ENCODE measurements around the gene TSHZ2. TPM values are rescaled to one million over a fixed set of nuclear protein-coding genes. Genes with fewer than 3 reads are reported as not detected.
"Not testable (repeated sequence)": the region's sequence is repeated elsewhere in the genome, so short reads cannot be mapped to it uniquely, and the experiment has no call there.

TSHZ2 gene
- polyA plus RNA-seq, 4 donors = 11.0 to 14.5 (median 14.3) TPM

DNA sequence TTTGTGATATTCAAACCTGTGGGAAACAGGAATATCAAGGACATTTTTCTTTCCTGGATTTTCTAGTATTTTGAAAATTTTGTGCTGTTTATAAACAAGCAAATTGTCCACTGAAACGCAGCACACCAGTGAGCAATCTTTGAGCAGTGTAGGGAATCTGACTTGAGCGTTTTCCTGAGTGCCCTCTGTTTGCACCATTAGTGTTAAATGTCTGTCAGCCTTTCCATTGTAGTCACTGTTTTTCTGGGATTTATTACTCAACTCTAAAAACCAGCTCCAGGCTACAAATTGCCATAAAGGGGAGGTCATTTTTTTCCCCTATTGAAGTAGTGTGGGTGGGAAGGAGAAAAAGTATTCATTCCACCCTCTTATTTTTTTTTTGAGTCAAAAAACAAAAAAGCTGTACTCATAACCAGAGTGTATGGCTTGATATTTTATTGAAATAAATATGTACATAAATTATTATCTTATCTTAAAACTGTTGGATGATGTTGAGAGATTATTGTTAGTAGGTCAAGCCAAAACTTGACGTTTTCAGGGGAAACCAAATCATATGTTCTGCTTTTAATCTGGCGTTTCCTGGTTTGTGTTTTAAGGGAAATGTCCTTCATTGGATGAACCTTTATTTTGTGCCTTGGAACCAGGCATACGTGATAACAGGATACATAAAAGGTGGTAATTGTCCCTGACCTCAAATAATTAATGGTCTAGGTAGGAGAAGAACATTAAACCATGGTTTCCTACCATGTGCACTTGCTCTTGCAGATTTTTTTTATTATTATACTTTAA, 51.8 kb downstream of the TSHZ2 start:
- DNase-seq (ENCODE audit: low read depth in 4 of 4, low spot score in 2 of 4) = no peak

DNA sequence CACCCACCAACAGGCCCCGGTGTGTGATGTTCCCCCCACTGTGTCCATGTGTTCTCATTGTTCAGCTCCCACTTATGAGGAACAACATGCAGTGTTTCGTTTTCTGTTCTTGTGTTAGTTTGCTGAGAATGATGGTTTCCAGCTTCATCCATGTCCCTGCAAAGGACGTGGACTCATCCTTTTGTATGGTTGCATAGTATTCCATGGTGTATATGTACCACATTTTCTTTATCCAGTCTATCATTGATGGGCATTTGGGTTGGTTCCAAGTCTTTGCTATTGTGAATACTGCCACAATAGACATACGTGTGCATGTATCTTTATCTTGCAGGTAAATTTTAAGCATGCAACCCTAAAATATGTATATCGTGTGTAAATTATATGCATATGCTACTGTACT, 52.5 kb downstream of the TSHZ2 start:
- DNase-seq (ENCODE audit: low read depth in 4 of 4, low spot score in 2 of 4) = not testable (repeated sequence)

DNA sequence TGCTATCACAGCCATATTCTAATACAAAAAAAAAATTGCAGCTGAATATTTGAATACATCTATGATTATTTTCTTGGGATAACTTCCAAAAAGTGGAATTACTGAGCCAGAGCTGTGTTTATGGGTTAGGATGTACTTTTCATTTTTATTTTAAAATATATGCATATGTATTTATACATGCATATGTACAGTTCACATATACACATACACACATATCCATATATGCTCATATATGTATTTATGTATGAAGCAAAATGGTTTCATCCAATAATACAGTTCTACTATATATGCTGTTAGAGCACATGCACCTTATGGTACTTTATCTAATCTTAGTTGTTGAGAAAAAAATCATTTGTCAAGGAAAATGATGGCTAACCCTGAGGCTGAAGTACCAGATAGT, 54.9 kb downstream of the TSHZ2 start:
- no peak for DNase-seq (ENCODE audit: low read depth in 4 of 4, low spot score in 2 of 4)

- no peak for DNase-seq (ENCODE audit: low read depth in 4 of 4, low spot score in 2 of 4)
These were observed 56.3 kb downstream of the TSHZ2 start for GRCh38 chr20:53028337-53029007.

- no peak for DNase-seq (ENCODE audit: low read depth in 4 of 4, low spot score in 2 of 4)
These were observed 57.9 kb downstream of the TSHZ2 start for GRCh38 chr20:53030061-53030460.

- no peak for DNase-seq (ENCODE audit: low read depth in 4 of 4, low spot score in 2 of 4)
These were observed 59.9 kb downstream of the TSHZ2 start for GRCh38 chr20:53032046-53032445.

DNA sequence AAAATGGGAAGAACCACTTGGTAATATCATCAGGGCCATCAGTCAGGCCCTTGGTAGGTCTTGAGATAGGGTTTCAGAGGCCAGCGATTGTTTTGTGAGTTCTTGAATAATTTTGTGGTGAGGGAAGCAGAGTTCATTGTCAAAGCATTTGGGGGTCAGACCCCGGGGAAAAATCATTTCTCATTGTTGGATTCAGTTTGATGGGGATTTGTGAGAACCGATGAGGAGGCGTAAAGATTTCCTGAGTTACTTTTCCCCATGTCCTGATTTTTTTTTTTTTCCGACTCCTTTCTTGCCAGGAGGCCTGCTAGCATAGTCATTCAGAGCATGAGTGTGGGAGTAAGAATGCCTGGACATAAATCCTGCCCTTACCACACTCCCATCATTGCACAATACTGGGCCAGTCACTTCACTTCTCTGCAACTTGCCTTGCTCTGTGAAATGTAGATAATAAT, 60.3 kb downstream of the TSHZ2 start:
- DNase-seq (ENCODE audit: low read depth in 4 of 4, low spot score in 2 of 4) = peak in 1 of 4 donors; percentile 28

- DNase-seq (ENCODE audit: low read depth in 4 of 4, low spot score in 2 of 4) = no peak
These were observed 61.0 kb downstream of the TSHZ2 start for GRCh38 chr20:53033176-53033575.

- DNase-seq (ENCODE audit: low read depth in 4 of 4, low spot score in 2 of 4) = no peak
These were observed 62.7 kb downstream of the TSHZ2 start for GRCh38 chr20:53034899-53035298.

DNA sequence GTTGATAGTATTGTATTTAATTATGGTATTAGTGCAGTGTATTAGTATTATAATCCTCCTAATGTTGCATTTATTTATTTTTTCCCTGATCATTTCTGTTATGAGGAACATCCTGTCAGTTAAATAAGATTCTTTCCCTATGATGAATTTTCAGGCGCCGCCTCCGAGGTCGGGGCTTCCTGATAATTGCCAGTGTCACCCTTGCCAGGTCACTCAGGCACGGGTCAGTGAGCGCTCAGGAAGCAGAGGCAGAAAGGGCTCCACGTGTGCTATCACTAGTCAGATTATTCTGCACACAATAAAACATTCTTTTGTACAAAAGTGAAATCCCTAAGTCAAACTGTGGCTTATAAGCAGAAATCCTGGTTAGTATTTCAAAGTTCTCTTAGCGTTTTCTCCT, 64.8 kb downstream of the TSHZ2 start:
- no peak for DNase-seq (ENCODE audit: low read depth in 4 of 4, low spot score in 2 of 4)

- DNase-seq (ENCODE audit: low read depth in 4 of 4, low spot score in 2 of 4) = no peak
These were observed 65.5 kb downstream of the TSHZ2 start for GRCh38 chr20:53037621-53038020.

DNA sequence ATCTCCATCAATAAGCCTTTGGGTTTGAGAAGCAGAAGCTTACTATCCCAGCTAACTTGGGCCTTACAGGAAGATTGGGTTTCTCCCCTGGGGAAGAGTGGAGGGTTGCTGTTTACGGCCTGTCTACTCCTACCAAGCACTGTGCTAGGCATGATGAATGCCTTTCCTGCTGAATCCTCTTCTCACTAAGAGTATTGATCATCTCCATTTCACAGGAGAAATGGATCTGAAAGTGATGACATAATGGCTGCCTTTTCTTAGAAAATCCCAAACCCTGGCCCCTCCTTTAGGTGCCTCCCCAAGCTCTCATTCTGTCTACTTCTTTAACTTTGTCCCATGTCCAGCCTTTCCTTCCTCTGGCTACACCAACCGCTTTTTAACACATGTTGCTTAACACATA, 66.1 kb downstream of the TSHZ2 start:
- DNase-seq (ENCODE audit: low read depth in 4 of 4, low spot score in 2 of 4) = no peak

- no peak for DNase-seq (ENCODE audit: low read depth in 4 of 4, low spot score in 2 of 4)
These were observed 68.8 kb downstream of the TSHZ2 start for GRCh38 chr20:53040693-53041589.

DNA sequence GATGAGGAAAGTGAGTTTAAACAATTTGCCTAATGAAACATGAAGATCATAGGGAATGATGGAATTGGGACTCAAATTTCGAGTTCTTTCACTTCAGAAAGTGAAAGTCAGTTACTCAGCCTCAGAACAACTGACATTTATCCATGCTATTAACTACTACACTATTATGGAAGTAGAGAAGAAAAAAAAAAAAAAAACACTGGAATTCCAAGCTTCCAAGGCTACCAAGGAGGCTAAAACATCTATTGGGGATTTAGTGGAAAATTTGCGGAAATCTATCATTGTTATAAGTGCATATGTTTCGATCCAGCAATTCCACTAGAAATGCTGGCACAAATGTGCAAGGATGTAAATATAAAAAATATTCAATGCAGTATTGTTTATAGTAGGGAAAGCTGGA, 70.4 kb downstream of the TSHZ2 start:
- DNase-seq (ENCODE audit: low read depth in 4 of 4, low spot score in 2 of 4) = no peak

DNA sequence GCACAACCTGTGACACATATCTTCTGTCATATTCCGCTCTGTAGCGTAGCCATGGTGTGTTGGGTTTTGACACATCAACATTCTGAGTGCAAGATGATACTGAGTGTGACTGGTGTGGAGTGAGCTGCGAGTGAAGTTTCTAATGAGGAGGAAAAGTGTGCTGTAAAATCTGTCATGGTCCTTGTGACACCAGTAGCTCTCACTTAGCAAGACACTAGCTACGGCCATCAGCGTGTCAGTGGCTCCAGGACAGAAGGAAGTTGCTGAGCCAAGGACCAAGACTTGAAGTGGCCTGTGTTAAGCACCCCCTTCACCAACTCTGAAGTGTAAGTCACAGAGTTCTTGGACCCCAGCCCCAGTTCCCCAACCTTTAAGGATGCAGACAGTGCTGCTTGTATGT, 72.1 kb downstream of the TSHZ2 start:
- no peak for DNase-seq (ENCODE audit: low read depth in 4 of 4, low spot score in 2 of 4)

GRCh38 chr20:53045941-53046340, 73.8 kb downstream of the TSHZ2 start:
- DNase-seq (ENCODE audit: low read depth in 4 of 4, low spot score in 2 of 4) = no peak

- no peak for DNase-seq (ENCODE audit: low read depth in 4 of 4, low spot score in 2 of 4)
These were observed 75.0 kb downstream of the TSHZ2 start for GRCh38 chr20:53047203-53047602.

- DNase-seq (ENCODE audit: low read depth in 4 of 4, low spot score in 2 of 4) = no peak
These were observed 76.2 kb downstream of the TSHZ2 start for GRCh38 chr20:53048387-53048786.

DNA sequence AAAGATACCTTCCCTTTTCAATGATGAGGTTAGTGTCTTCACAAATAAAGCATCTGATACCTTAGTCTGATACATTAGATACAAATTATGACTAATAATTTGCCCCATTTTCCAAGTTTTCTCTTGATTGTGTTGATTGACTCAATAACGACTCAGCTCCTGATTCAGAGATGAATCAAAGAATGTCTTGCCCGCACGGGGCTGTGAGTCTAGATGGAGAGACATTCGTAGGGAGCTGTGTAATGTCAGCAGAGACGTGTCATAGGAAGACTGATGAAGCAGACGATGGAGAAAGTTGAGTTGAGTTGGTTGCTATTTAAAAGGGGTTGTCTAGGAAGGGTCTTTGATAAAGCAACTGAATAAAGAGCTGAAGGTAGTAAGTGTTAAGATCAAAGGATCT, 78.2 kb downstream of the TSHZ2 start:
- no peak for DNase-seq (ENCODE audit: low read depth in 4 of 4, low spot score in 2 of 4)

GRCh38 chr20:53052380-53052779, 80.2 kb downstream of the TSHZ2 start:
- DNase-seq (ENCODE audit: low read depth in 4 of 4, low spot score in 2 of 4) = no peak

DNA sequence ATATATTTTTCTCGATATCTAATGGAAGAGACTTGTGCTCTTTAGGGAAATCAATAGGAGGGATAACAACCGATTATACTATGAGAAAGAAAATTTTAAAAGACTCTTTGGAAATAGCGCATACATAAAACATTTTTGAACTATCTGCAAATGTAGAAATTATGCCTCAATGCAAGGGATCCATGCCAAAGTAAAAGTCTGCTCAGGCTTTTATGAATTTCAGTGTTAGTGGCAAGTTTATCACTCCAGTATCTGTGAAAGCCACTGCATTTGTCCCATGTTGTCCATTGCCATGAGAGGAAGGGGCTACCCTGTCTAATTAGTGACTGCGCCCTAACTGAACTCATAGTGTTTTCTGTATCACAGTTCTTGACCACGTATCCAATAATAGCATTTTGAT, 81.4 kb downstream of the TSHZ2 start:
- no peak for DNase-seq (ENCODE audit: low read depth in 4 of 4, low spot score in 2 of 4)
